ENCODE measurements around the gene RIC1.

DNA sequence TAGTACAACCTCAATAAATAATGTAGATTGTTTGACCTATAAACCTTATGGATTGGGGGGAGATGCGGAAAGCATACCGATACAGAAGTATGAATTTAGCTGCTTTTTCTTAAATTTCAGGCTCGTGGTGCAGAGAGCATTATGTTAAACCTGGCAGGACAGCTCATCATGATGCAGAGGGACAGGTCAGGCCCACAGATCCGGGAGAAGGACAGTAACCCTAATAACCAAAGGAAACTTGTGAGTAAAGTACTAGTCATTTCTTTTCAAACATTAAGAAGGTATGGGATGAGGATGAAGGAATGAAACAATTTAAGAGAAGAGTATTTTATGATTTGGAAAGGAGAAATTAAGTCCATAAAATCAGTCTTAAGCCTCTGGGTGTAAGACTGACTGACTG is 133.5 kb downstream of the RIC1 start:
- no peak for TF ChIP-seq POLR2AphosphoS5 (IDR thresholded peaks at IDR 0.05; ENCODE audit: low read depth, low read length)
- TF ChIP-seq, protein P1, sequence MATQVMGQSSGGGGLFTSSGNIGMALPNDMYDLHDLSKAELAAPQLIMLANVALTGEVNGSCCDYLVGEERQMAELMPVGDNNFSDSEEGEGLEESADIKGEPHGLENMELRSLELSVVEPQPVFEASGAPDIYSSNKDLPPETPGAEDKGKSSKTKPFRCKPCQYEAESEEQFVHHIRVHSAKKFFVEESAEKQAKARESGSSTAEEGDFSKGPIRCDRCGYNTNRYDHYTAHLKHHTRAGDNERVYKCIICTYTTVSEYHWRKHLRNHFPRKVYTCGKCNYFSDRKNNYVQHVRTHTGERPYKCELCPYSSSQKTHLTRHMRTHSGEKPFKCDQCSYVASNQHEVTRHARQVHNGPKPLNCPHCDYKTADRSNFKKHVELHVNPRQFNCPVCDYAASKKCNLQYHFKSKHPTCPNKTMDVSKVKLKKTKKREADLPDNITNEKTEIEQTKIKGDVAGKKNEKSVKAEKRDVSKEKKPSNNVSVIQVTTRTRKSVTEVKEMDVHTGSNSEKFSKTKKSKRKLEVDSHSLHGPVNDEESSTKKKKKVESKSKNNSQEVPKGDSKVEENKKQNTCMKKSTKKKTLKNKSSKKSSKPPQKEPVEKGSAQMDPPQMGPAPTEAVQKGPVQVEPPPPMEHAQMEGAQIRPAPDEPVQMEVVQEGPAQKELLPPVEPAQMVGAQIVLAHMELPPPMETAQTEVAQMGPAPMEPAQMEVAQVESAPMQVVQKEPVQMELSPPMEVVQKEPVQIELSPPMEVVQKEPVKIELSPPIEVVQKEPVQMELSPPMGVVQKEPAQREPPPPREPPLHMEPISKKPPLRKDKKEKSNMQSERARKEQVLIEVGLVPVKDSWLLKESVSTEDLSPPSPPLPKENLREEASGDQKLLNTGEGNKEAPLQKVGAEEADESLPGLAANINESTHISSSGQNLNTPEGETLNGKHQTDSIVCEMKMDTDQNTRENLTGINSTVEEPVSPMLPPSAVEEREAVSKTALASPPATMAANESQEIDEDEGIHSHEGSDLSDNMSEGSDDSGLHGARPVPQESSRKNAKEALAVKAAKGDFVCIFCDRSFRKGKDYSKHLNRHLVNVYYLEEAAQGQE (IDR thresholded peaks at IDR 0.05; ENCODE audit: insufficient read depth in 1 of 2, low read depth in 2 of 2, low read length in 2 of 2): no peak
- no peak for TF ChIP-seq TAF1 (IDR thresholded peaks at IDR 0.05; ENCODE audit: borderline replicate concordance, insufficient read depth, low read length)
- TF ChIP-seq SIN3A (IDR thresholded peaks at IDR 0.05; ENCODE audit: borderline replicate concordance, insufficient read depth, low read length): no peak
- no peak for TF ChIP-seq FOXP2 (optimal IDR thresholded peaks at IDR 0.05; ENCODE audit: borderline replicate concordance, extremely low read depth, extremely low read length, insufficient read depth)

All from PFSK-1 (cell line).